ENCODE data around the gene SYNGR3.

SYNGR3 gene

DNA sequence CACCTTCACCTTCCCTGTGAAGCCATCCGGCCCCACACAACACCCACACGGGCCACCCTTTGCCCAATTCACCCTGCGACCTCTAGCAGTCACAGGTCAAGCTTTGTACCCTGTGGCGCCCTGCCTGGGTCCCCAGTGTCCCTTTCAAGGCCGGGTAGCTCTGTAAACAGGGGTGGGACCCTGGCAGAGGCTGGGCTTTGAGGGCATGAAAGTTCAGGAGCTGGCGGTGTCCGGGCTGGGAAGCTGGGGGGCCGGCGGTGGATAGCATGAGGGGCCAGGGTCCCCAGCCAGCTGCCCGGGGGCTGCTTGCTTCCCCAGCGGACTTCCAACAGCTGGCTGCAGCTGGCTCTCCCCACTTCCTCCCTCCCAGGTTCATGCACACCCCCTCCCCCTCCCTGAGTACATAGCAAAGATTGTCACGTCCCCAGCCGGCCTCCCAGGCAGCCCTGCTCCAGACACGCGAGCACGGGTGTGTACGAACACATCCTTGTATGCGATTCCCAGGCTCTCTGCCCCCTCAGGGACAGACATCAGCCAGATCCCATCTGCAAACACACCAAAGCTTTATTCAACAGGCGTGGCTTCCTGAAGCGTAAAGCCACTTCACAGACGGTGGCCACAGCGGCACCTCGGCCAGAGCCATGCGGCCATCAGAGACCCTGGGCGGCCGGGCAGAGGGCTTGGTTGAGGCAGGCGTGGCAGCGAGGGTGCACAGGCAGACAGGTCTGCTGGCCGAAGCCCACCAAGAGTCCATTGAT is 49.7 kb downstream of the SYNGR3 start:
- DNase-seq = peak in 1 of 51 donors; percentile 15

GRCh38 chr16:2040041-2040786 is 50.4 kb downstream of the SYNGR3 start:
- no peak for DNase-seq

DNA sequence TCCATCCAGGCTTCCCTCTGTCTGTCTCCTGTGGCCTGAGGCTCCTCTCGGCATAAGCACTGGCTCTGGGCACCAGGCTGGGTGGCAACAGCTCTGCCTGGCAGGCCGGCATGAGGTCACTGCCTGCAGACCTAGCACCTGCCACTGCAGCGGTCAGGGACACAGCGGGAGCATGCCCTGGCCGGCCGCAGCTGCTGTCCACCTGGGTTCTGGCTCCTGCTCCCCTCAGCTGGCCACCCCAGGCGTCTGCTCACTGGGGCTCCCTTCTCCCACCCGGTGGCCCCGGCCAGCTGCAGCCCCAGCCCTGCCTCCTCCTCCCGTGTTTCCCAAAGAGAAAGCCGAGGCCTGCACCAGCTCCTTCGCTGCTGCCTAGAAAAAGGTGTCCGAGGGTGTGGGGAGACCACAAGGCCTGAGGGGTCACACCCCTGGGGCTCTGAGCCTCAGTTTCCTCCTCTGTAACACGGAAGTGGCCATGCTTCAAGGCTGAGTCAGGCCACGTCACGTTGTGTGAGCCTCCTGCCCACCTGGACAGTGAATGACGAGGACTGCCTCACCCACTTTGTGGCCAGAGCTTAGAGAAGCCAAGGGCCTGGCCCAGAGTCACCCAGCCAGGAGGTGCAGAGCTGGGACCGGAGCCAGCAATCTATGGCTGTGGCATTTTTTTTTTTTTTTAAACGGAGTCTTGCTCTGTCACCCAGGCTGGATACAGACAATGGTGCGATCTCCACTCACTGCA is 51.2 kb downstream of the SYNGR3 start:
- DNase-seq = peak in 1 of 51 donors; percentile 17

GRCh38 chr16:2042171-2042985 is 52.6 kb downstream of the SYNGR3 start:
- no peak for DNase-seq

DNA sequence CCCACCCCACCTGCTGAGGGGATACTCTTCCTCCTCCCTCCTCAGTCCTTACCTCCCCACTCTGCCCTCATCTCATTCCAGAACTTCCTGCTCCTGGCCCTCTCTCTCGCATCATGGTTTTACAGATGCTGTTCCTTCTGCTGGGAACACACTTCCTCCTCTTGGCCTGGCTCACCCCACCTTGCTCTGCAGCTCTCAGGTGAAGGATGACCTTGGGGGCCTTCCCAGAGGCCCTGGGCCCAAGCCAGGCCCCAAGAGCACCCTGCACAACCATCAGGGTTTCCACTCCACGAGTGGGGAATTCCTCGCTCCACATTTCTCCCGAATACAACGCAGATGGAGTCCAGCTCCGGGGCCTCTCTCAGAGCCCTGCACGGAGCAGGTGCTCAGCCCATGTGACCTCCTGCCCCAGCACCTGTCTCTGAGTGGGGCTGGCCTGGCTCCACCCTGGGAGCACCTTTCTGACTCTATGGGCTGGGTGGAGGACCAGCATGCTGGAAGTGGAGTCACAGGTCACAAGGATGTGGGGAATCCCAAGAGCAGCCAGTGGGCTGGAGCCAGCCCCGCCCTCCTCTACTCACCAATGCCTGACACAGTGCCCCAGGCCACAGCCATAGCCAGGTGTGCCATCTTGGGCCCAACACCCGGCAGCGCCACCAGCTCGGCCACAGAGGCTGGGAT is 53.4 kb downstream of the SYNGR3 start:
- DNase-seq = no peak
